Body of pancreas (tissue), 4 donors: Measurements from ENCODE around the gene BCL7A. TPM values are rescaled to one million over a fixed set of nuclear protein-coding genes. Genes with fewer than 3 reads are reported as not detected.
A peak's percentile ranks its signal among the peaks of the same experiment; 100 is the strongest.

Experiments
- ATAC-seq: fragments of 150-250 bp; one replicate; pipeline ENCODE4 v1.9.1; 2016
- DNase-seq, 4 donors: peaks; one replicate each; pipeline ENCODE4 v3.0.0-alpha.2; 2019
- H3K27ac ChIP-seq, 4 donors: fragments of 200-600 bp; sonication (generic); 1 replicate in 3 of 4; 2 replicates in 1 of 4; pipeline versions ENCODE4 v1.5.1 to v1.6.1; 2016 to 2019; ENCODE audit warnings: mild to moderate bottlenecking in 1 of 4, mixed read lengths in 1 of 4, moderate library complexity in 1 of 4
- H3K27me3 ChIP-seq, 2 donors: fragments of 200-600 bp; sonication (generic); one replicate each; pipeline ENCODE4 v1.6.0; 2016; ENCODE audit warnings: mild to moderate bottlenecking in 1 of 2
- H3K36me3 ChIP-seq, 2 donors: fragments of 200-600 bp; sonication (generic); replicated peaks in 1 of 2; 2 replicates each; pipeline ENCODE4 v1.5.1; 2016; ENCODE audit warnings: low read depth in 2 of 2; ENCODE audit not compliant: insufficient read depth in 1 of 2
- H3K4me1 ChIP-seq: fragments of 200-600 bp; sonication (generic); one replicate; pipeline ENCODE4 v1.6.0; 2016
- H3K4me3 ChIP-seq, 2 donors: fragments of 200-600 bp; sonication (generic); 1 replicate in 1 of 2; 2 replicates in 1 of 2; pipeline ENCODE4 v1.5.1; 2016 to 2019
- H3K9me3 ChIP-seq, 3 donors: fragments of 200-600 bp; sonication (generic); 1 replicate in 2 of 3; 2 replicates in 1 of 3; pipeline ENCODE4 v1.5.1; 2016
- CTCF ChIP-seq, 7 experiments: fragments of 450-650 bp in 4 of 7; fragments of 200-600 bp in 3 of 7; sonication (generic) in 3 of 7; IDR thresholded peaks; one replicate each; pipeline ENCODE4 v1.5.1; 2016 to 2019; ENCODE audit warnings: antibody characterized with exemption in 7 of 7
- POLR2A ChIP-seq, 3 donors: fragments of 450-650 bp; IDR thresholded peaks; one replicate each; pipeline ENCODE4 v1.6.1; 2016; ENCODE audit warnings: antibody characterized with exemption in 3 of 3, mild to moderate bottlenecking in 2 of 3
- WGBS, 2 donors: methylation state at CpG; one replicate each; pipeline ENCODE4 v1.1.5; 2017; 5-methylcytosine and 5-hydroxymethylcytosine counted together
- intact Hi-C: fragments of 100-400 bp; cut with DNase I; formaldehyde crosslinking; loops from one replicate; pipeline ENCODE4 v1.15.1; 2023
- total RNA-seq, 2 donors: library from RNA; depleted of rRNA; stranded (reverse); fragments of >200 nt; gene quantifications; one replicate each; pipeline ENCODE4 v1.1.0, GENCODE V29; 2016

BCL7A gene
- total RNA-seq, 2 donors from 2014 or later = 19.1 to 25.2 TPM

- intact Hi-C loops = loop anchor here (5.0 kb wide), 1 partner anchor 34 kb away; no protein-coding TSS in a partner anchor
- DNase-seq = peak in 2 of 4 donors; percentile 32 to 40
- TF ChIP-seq CTCF (IDR thresholded peaks at IDR 0.05) (no peak), POLR2A (IDR thresholded peaks at IDR 0.05) (no peak)
- Histone ChIP-seq H3K9me3 (no peaks in the 10 kb centered on the region), H3K4me1 (peaks cover 96% of the 10 kb centered on the region), H3K27me3 (no peaks in the 10 kb centered on the region), H3K4me3 (no peak overlapping the region), H3K27ac (peak overlapping the region; percentile 39 to 68 (median 50)), H3K36me3 (no peaks in the 10 kb centered on the region)
- ATAC-seq = peak; percentile 45
- 44 to 72% methylated on average over 7 of the region's 7 CpGs for WGBS, 2 donors
Measured at GRCh38 chr12:122090759-122091515, 69.3 kb downstream of the BCL7A start.

- Histone ChIP-seq H3K36me3 (no peaks in the 10 kb centered on the region), H3K27me3 (no peaks in the 10 kb centered on the region), H3K4me1 (peaks cover 96% of the 10 kb centered on the region), H3K9me3 (no peaks in the 10 kb centered on the region), H3K27ac (peak overlapping the region; percentile 4 to 68 (median 56)), H3K4me3 (no peak overlapping the region)
- 87 to 94% methylated on average over 9 of the region's 9 CpGs for WGBS, 2 donors
- peak in 1 of 4 donors; percentile 6 for DNase-seq
- ATAC-seq = no peak
- TF ChIP-seq CTCF (IDR thresholded peaks at IDR 0.05) = no peak
- TF ChIP-seq POLR2A (IDR thresholded peaks at IDR 0.05) = no peak
- intact Hi-C loops = loop anchor here (5.0 kb wide), 1 partner anchor 36 kb away; no protein-coding TSS in a partner anchor
Measured at GRCh38 chr12:122093098-122093883, 71.6 kb downstream of the BCL7A start.

- WGBS, 2 donors = 93 to 95% methylated on average over 5 of the region's 5 CpGs
- Histone ChIP-seq H3K27ac (peak overlapping the region; percentile 32 to 68 (median 62)), H3K36me3 (no peaks in the 10 kb centered on the region), H3K27me3 (no peaks in the 10 kb centered on the region), H3K9me3 (no peaks in the 10 kb centered on the region), H3K4me3 (no peak overlapping the region), H3K4me1 (peaks cover 96% of the 10 kb centered on the region)
- no peak for ATAC-seq
- intact Hi-C loops = loop anchor here (5.0 kb wide), 1 partner anchor 37 kb away; no protein-coding TSS in a partner anchor
- TF ChIP-seq POLR2A (IDR thresholded peaks at IDR 0.05) (no peak), CTCF (IDR thresholded peaks at IDR 0.05) (no peak)
- DNase-seq = peak in 2 of 4 donors; percentile 2 to 4
Measured at GRCh38 chr12:122094137-122094734, 72.6 kb downstream of the BCL7A start.

GRCh38 chr12:122094735-122095631, 73.3 kb downstream of the BCL7A start:
- DNase-seq (peak in 2 of 4 donors; percentile 12), ATAC-seq (no peak)
- Histone ChIP-seq H3K27ac (peak overlapping the region; percentile 32 to 68 (median 62)), H3K4me1 (peaks cover 96% of the 10 kb centered on the region), H3K36me3 (no peaks in the 10 kb centered on the region), H3K4me3 (no peak overlapping the region), H3K27me3 (no peaks in the 10 kb centered on the region), H3K9me3 (no peaks in the 10 kb centered on the region)
- TF ChIP-seq POLR2A (IDR thresholded peaks at IDR 0.05) (no peak), CTCF (IDR thresholded peaks at IDR 0.05) (no peak)
- intact Hi-C loops = loop anchor here (5.0 kb wide), 1 partner anchor 38 kb away; no protein-coding TSS in a partner anchor
- 57% methylated on average over 10 of the region's 10 CpGs for WGBS, 2 donors
